NCI-H345 (cell line): ENCODE data around the gene PPP5C.
A peak's percentile ranks its signal among the peaks of the same experiment; 100 is the strongest.
"Not testable (repeated sequence)": the region's sequence is repeated elsewhere in the genome, so short reads cannot be mapped to it uniquely, and the experiment has no call there.

ENCODE experiments used
- DNase-seq: peaks from one replicate; lab custom pipeline; 2025; lab: John Stamatoyannopoulos, UW

The PPP5C gene

DNA sequence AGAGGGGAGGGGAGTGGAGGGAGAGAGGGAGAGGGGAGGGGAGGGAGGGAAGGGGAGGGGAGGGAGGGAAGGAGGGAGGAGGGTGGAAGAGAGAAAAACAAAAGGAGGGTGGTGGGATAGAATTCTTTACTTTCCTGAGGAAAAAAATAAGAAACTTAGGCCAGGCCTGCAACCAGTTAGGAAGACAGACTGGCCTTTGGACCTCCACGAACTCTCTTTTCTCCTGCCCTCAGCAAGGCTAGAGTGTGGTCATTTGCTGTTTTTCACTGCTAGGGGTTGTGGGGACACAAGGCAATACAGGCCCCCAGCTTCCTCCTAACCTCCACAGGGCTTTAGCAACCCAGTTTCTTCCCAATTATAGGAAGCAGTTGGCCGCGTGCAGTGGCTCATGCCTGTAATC is 62.3 kb downstream of the PPP5C start:
- DNase-seq, result no peak

- DNase-seq, result no peak
Measured at GRCh38 chr19:46410205-46411087, 63.6 kb downstream of the PPP5C start.

DNA sequence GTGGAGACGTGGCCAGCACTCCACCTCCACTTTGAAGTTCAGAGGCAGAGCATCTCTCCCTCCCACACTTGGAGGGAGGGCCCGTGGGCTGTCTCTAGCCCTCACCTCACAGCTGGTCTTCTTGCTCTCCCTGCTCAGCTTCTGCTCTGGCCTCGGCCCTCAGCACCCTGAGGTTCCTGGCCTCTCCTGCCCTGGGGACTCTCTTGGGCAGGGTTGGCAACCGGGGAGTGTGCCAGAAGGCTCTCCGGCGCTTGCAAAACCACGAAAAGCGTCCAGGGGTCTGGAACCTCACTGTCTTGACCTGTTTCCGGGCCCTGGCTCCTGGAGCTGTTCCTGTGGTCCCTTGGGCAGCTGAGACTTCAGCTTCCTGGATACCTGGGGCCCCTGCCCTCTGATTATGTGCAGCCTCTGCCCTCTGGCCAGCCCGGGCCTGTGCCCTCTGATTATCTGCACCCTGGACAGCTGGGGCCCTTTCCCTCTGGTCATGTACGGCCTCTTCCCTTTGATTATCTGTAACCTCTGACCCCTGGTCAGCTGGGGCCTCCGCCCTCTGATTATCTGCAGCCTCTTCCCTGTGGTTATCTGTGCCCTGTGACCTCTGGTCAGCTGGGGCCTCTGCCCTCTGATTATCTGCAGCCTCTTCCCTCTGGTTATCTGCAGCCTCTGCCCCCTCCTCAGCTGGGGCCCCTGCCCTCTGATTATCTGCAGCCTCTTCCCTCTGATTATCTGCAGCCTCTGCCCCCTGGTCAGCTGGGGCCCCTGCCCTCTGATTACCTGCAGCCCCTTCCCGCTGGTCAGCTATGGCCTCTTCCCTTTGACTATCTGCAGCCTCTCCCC is 64.4 kb downstream of the PPP5C start:
- DNase-seq, result no peak

- DNase-seq, result no peak
Measured at GRCh38 chr19:46411925-46412649, 65.2 kb downstream of the PPP5C start.

GRCh38 chr19:46412650-46413261 is 65.9 kb downstream of the PPP5C start:
- no peak for DNase-seq

- DNase-seq, result no peak
Measured at GRCh38 chr19:46413262-46414031, 66.6 kb downstream of the PPP5C start, which contains the start of gene CCDC8. Gene CCDC8, minus strand, starts transcription at chr19:46413564. Its CDS starts 754 bp downstream, at chr19:46412810.

GRCh38 chr19:46414899-46415298 is 68.0 kb downstream of the PPP5C start:
- DNase-seq, result not testable (repeated sequence)

GRCh38 chr19:46415804-46416709 is 69.2 kb downstream of the PPP5C start:
- peak; percentile 80 for DNase-seq

- DNase-seq, result no peak
Measured at GRCh38 chr19:46420056-46420455, 73.2 kb downstream of the PPP5C start.

DNA sequence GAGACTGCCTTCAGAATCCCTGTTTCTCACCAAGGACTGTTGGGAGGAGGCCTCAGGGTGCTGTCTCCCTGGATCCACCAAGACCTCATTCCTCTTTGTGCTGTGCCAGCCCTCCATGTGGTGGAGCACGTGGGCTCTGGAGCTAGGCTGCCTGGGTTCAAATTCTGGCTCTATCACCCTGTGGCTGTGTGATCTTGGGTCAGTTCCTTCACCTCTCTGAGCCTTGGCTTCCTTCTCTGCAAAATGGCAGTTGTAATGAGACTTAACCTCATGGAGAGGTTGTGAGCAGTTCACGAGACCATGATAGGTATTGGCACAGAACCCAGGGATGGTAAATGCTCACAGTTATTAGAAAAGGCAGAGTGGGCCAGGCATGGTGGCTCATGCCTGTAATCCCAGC is 75.5 kb downstream of the PPP5C start:
- DNase-seq, result no peak

GRCh38 chr19:46423188-46423587 is 76.3 kb downstream of the PPP5C start:
- no peak for DNase-seq

GRCh38 chr19:46426035-46426505 is 79.2 kb downstream of the PPP5C start:
- no peak for DNase-seq

DNA sequence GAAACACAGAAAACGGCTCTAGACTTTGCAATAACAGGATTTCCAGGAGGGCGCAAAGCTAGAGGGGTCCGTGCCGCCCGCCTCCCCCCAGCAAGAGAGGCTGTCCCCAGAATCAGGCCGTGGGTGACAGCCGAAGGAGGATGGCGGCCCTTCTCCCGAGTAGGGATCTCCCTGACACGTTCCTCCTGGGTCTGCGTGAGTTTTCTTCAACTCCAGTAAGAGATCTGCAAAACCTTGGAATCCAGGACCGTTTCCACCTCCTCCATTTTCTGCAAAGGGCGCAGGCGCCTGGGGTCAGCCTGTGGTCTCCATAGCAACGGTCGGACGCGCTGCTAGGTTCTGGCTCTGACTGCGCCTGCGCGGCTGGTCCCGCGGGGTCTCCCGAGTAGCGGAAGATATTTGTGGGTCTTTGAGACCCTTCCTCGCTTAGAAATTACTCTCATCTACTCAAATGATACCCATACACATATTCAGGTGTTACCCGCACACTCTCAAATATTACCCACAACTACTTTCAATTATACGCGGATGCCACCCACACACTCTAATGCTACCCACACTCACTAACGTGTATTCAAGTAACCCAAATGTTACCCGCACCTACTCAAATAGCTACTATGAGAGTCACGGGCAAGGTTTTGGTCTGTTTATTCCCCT is 79.7 kb downstream of the PPP5C start:
- peak; percentile 48 for DNase-seq

GRCh38 chr19:46427518-46428045 is 80.7 kb downstream of the PPP5C start:
- no peak for DNase-seq

DNA sequence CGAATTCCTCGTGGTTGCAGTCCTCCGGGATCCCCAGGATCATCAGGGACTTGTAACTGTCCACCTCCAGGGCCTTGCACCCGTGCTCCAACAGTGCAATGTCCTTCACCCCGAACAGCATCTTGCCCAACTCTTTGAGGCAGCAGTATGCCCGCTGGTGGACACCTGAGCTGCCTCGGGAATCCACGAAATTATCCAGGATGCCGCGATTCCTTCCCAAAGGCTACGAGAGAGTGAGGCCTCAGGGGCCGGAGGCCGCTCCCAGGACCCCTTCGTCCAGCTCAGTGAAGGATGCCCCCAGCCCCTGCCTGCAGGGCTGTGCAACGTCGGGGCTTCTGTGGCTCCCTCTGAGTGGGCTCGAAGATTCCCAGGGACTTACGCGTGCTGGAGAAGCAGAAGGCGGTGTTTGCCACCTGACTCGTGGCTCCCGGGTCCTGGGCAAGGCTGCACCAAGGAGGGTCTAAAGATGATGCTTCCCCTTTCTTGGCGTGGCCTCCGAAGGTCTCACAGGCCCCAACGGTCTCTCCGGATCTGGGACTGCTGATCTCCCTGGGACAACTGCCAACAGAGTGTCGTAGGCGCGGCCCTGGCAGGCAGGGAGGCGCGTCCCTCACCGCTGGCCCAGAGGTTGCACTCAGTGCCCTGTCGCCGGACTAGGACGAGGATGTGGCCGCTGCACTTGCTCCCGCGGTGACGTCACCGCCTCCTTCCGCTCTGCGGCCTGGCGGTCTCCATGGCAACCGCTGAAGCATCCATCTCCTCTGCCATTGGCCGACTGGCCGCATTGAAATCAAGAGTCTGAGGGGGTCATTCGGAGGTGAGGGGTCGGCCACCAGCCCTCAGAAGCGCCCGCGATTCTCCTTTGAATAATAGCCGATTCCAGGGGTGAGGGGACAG is 81.6 kb downstream of the PPP5C start, which contains the start of gene PNMA8C:
TSS of gene PNMA8C (minus strand) at position 698 of the 897 bp plus-strand sequence. CDS start at position 121, 577 bp downstream.
- DNase-seq, result no peak

DNA sequence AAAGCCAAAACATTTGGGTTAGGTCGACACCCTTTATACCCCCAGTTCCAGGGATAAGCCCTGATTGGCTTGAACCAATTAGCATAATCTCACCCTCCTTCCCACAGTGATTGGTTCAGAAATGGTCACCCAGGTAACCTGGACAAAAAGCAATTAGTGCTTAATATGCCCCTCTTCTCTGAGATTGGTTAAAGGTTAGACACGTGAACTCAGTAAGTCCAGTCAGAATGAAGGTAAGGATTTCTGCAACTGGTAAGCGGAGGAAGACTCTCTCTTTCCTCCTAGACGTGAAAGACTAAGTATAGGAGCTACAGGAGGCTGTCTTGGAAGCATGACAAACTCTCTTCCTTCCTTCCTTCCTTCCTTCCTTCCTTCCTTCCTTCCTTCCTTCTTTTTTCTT is 83.1 kb downstream of the PPP5C start:
- no peak for DNase-seq

DNA sequence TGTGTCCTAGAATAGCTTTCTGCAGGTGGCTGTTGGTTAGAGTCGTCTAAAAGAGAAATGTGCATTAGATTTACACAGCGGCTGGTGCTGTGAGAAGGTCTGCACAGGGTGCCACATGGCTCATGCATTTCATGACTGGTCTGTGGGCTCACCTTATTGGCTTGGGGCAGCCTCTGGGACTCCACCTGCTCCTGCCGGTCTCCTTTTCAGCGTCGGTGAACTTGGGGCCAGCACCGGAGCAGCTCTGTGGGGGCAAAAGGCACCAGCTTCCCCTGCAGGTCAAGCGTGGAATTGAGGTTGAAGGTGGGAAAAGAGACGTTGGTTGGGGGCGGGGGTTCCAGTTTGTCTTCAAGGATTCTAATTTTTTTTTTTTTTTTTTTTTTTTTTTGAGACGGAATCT is 84.9 kb downstream of the PPP5C start:
- no peak for DNase-seq

DNA sequence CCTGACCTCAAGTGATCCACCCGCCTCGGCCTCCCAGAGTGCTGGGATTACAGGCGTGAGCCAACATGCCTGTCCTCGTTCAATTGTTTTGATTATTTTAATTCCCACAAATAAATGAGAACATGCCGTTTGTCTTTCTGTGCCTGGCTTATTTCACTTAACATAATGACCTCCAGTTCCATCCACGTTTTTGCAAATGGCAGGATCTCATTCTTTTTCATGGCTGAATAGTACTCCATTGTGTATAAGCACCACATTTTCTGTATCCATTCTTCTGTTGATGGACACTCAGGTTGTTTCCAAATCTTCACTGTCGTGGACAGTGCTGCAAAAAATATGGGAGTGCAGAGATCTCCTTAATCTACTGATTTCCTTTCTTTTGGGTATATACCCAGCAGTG is 86.6 kb downstream of the PPP5C start:
- DNase-seq, result not testable (repeated sequence)
